IPS-11a (cell line): ENCODE measurements around the gene YBX1.
"Not testable (repeated sequence)": the region's sequence is repeated elsewhere in the genome, so short reads cannot be mapped to it uniquely, and the experiment has no call there.

Experiments used
- H3K4me3 ChIP-seq: one replicate; pipeline ENCODE4 v1.5.1; 2013; ENCODE audit warnings: low read depth, low read length, control low read depth

Gene YBX1

DNA sequence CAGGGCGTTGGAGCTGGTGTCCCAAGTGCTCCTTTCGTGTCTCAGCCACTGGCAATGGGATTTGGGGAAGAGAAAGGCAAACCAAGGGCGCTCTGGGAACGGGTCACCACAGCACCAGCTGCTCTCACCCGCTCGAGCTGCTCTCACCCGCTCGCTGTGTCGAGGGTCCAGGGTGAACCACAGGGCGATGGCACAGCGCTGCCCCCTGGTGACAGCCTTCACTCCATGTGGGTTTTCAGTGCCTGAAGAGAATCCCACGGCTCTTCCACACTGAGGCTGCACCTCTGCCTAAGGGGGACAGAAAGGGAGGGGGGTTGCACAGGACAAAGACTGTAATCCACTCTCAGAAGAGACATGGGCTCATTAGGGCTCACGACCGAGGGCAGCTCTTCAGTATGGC, 64.9 kb downstream of the YBX1 start:
- no peak overlapping the region for H3K4me3 ChIP-seq

DNA sequence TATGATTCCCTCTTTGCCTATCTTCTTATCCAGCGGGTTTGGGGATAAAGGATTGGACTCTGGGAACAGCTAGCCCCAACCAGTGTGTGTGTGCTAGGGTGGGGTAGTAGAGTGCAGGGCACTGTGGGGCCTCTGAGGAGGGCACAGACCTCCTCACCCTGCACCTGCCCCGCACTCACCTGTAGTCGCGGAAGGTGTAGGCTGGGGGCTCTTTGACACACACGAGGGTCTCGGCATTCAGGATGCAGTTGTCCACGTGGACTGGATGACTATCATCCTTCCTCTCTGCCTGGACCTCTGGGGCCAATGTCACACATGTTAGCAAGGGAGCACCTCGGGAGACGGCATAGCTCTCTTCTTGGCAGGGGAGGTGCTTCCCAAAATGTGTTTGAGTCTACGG, 65.8 kb downstream of the YBX1 start:
- no peak overlapping the region for H3K4me3 ChIP-seq

DNA sequence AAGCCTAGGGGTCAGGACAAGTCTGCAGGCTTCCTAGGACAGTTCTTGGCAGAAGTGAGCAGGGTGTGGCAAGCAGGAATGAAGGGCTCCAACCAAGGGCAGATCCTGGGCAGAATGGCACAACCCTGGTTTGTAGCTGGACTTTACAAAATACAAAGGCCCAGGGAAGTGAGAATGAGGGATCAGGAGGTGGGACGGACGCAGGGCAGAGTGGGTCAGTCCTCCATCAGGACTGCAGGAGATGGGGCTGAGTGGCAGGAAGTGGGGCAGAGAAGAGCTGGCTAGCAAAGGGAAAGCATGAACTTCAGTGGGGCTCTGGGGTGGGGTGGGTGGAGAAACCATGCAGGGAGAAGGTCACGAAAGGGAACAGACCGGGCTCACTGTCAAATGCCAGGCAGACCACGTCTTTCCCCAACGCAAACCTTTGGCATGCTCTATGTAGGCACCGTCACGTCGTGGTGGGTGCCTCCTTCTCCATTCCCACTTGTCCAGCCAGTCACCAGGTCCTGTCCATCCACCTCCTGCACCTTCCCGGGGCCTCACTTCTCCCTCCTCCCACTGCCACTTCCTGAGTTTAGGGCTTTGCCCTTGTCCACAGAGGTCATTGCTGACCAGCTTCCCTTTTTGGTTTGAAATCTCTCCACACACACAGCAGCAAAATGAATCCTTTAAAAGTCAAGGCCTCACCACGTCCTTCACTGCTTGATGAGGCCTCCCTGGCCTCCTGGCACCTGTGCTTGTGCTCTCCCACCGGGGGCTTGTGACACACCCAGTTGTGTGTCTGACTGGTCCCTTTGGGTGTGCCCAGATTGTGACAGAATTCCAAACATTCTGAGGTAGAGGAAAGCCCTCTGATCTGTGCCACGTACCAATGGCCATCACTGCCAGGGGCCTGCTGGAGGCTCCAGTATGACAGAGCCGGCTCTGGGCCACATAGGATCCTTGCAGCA, 66.5 kb downstream of the YBX1 start:
- no peak overlapping the region for H3K4me3 ChIP-seq

DNA sequence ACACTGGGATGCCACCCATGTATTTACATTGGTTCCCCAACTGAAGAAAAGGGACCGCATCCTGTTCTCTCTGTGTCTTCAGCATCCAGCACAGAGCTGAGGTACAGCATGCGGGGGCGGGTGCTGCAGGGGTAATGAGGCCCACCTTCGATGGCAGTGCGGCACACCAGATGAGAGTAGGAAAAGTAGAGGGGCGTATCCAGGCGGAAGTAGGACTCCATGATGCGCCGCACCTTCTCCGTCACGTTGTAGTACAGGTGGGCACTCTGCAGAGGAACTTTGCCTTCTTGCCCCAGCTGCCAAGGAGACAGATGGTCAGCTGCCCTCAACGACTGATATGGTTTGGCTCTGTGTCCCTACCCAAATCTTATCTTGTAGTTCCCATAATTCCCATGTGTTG, 67.8 kb downstream of the YBX1 start:
- no peak overlapping the region for H3K4me3 ChIP-seq

DNA sequence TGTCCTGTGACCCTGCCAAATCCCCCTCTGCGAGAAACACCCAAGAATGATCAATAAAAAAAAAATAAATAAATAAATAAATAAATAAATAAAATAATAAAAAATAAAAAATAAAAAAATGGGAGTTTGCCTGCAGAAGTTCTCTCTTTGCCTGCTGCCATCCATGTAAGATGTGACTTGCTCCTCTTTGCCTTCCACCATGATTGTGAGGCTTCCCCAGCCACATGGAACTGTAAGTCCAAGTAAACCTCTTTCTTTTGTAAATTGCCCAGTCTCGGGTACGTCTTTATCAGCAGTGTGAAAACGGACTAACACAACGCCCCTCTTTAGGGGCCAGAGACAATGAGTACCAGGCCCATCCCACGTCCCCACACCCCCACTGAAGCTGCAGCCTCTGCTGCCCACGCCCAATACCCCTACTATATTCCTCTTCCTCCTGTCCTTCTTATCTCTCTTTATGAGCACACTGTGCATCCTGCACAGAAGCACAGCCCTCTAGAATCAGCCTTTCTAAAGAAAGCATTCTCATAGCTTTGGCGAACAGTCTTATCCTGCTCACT, 69.4 kb downstream of the YBX1 start:
- H3K4me3 ChIP-seq: not testable (repeated sequence)

DNA sequence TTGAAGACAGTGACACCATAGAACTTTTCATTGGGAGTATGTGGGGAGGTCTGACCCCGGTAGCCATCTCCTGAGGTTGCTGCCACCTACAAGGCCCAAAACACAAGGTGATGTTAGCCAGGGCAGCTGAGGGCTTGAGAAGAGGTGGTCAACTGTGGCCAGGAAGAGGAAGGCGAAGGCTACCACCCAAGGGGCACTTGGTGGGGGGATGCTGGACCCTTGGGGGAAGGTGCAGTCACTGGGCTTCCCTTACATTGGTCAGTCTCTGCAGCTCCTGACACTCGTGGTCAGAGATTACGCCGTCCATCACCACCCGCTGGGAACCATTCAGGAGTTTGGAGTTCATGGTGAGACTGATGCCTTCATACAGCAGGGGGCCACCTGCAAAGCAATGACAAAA, 70.1 kb downstream of the YBX1 start:
- no peak overlapping the region for H3K4me3 ChIP-seq

DNA sequence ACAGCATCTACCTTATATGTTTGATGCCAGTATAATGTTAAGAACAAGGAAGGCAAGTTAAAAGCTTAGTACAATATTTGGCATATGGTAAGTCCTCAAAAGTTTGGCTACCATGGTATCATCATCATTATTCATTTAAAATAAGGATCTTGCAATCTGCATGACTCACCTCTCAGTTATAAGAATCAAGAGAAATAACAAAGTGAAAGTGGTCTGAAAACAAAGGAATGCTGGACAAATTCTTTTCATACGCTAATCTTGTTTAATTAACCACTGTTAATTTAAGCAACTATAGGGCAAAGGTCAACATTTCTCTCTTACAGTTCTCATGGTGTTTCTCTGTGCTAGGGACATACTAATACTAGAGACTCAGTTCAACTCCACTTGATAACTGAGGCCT, 70.9 kb downstream of the YBX1 start:
- no peak overlapping the region for H3K4me3 ChIP-seq
